HepG2 (cell line): ENCODE measurements around the gene MTSS2. TPM values are rescaled to one million over a fixed set of nuclear protein-coding genes. Genes with fewer than 3 reads are reported as not detected.
A peak's percentile ranks its signal among the peaks of the same experiment; 100 is the strongest.

Experiments used
- AHR ChIP-seq: IDR thresholded peaks from 2 replicates; pipeline ENCODE4 v1.6.1; 2018; ENCODE audit warnings: missing genetic modification reagents, missing compliant biosample characterization
- EP300 ChIP-seq, 3 experiments: sonication (generic) in 1 of 3; formaldehyde crosslinking in 1 of 3; IDR thresholded peaks; 2 replicates each; pipeline versions ENCODE4 v1.5.1 to v1.6.1; 2011 to 2020; ENCODE audit warnings: low read depth in 2 of 3, low read length in 2 of 3, borderline replicate concordance in 1 of 3, improper control_type of control experiment in 1 of 3, mild to moderate bottlenecking in 1 of 3, missing genetic modification reagents in 1 of 3, moderate library complexity in 1 of 3
- FOXC1 ChIP-seq: sonication (generic); formaldehyde crosslinking; IDR thresholded peaks from 2 replicates; pipeline ENCODE4 v1.8.0; 2022; ENCODE audit warnings: mild to moderate bottlenecking, missing genetic modification reagents, borderline replicate concordance
- HES4 ChIP-seq: sonication (generic); formaldehyde crosslinking; IDR thresholded peaks from 2 replicates; pipeline ENCODE4 v1.9.0; 2021; ENCODE audit warnings: mild to moderate bottlenecking, missing genetic modification reagents, borderline replicate concordance
- KLF9 ChIP-seq: IDR thresholded peaks from 2 replicates; pipeline ENCODE4 v1.6.1; 2016; ENCODE audit warnings: low read depth
- NBN ChIP-seq: fragments of 450-650 bp; conservative IDR thresholded peaks from 2 replicates; pipeline ENCODE4 v1.6.1; 2017
- PREB ChIP-seq: sonication (generic); formaldehyde crosslinking; IDR thresholded peaks from 2 replicates; pipeline ENCODE4 v1.4.0; 2020; ENCODE audit warnings: missing genetic modification reagents
- SIN3A ChIP-seq: IDR thresholded peaks from 2 replicates; pipeline ENCODE4 v1.6.1; 2011; ENCODE audit warnings: low read depth, mild to moderate bottlenecking, control low read depth, low read length, borderline replicate concordance
- SIX1 ChIP-seq: sonication (generic); formaldehyde crosslinking; IDR thresholded peaks from 2 replicates; pipeline ENCODE4 v1.4.0; 2020; ENCODE audit warnings: missing genetic modification reagents, borderline replicate concordance
- ZBTB7B ChIP-seq: sonication (generic); formaldehyde crosslinking; IDR thresholded peaks from 2 replicates; pipeline ENCODE4 v1.4.0; 2020; ENCODE audit warnings: missing genetic modification reagents
- ZMAT3 ChIP-seq: sonication (generic); formaldehyde crosslinking; conservative IDR thresholded peaks from 2 replicates; pipeline ENCODE4 v1.7.0; 2021; ENCODE audit warnings: missing genetic modification reagents
- ZNF224 ChIP-seq: sonication (generic); formaldehyde crosslinking; IDR thresholded peaks from 2 replicates; pipeline ENCODE4 v1.5.0; 2020; ENCODE audit warnings: mild to moderate bottlenecking, missing genetic modification reagents
- ZNF232 ChIP-seq: sonication (generic); formaldehyde crosslinking; IDR thresholded peaks from 2 replicates; pipeline ENCODE4 v1.4.0; 2020; ENCODE audit warnings: missing genetic modification reagents, borderline replicate concordance
- ZNF746 ChIP-seq: sonication (generic); formaldehyde crosslinking; IDR thresholded peaks from 2 replicates; pipeline ENCODE4 v1.8.0; 2022; ENCODE audit warnings: mild to moderate bottlenecking, missing genetic modification reagents
- ZNF776 ChIP-seq: sonication (generic); formaldehyde crosslinking; IDR thresholded peaks from 2 replicates; pipeline ENCODE4 v1.4.0; 2020; ENCODE audit warnings: mild to moderate bottlenecking, missing genetic modification reagents
- polyA plus RNA-seq, 8 experiments: library from polyadenylated mRNA; depleted of rRNA in 3 of 8; stranded (reverse) in 7 of 8; unstranded in 1 of 8; fragments of >200 nt; fragmentation: Illumina TruSeq in 4 of 8; extraction: Trizol in 4 of 8; gene quantifications; 2 replicates each; pipeline versions ENCODE4 v1.2.1 to v1.2.3, GENCODE V29; 2011 to 2016; ENCODE audit warnings: low read depth in 4 of 8, missing spikeins in 1 of 8, mixed read lengths in 1 of 8; ENCODE audit not compliant: insufficient read depth in 1 of 8
- total RNA-seq, 5 experiments: library from RNA; depleted of rRNA; stranded (reverse); fragments of >200 nt; fragmentation: Illumina TruSeq; extraction: Trizol; gene quantifications; 2 replicates each; pipeline ENCODE4 v1.2.3, GENCODE V29; 2016; ENCODE audit warnings: low read depth in 1 of 5
- TF ChIP-seq, protein P1 (sequence below): sonication (generic); formaldehyde crosslinking; IDR thresholded peaks from 2 replicates; pipeline ENCODE4 v1.5.0; 2020; ENCODE audit warnings: mild to moderate bottlenecking, missing genetic modification reagents, borderline replicate concordance
- TF ChIP-seq, protein P2 (sequence below): sonication (generic); formaldehyde crosslinking; IDR thresholded peaks from 2 replicates; pipeline ENCODE4; 2020; ENCODE audit warnings: missing genetic modification reagents, mild to moderate bottlenecking, borderline replicate concordance
- TF ChIP-seq, protein P3 (sequence below): sonication (generic); formaldehyde crosslinking; IDR thresholded peaks from 2 replicates; pipeline ENCODE4 v1.8.0; 2022; ENCODE audit warnings: missing genetic modification reagents, low read depth, mild to moderate bottlenecking, borderline replicate concordance

The MTSS2 gene
- total and polyA plus RNA-seq, 2 of the 13 experiments (the other 11 are each of a cell fraction or from before 2014, with no cell fraction given): 132 to 242 TPM

GRCh38 chr16:70689035-70689969, 3.4 kb upstream of the MTSS2 start (continued):
- TF ChIP-seq, protein P1, sequence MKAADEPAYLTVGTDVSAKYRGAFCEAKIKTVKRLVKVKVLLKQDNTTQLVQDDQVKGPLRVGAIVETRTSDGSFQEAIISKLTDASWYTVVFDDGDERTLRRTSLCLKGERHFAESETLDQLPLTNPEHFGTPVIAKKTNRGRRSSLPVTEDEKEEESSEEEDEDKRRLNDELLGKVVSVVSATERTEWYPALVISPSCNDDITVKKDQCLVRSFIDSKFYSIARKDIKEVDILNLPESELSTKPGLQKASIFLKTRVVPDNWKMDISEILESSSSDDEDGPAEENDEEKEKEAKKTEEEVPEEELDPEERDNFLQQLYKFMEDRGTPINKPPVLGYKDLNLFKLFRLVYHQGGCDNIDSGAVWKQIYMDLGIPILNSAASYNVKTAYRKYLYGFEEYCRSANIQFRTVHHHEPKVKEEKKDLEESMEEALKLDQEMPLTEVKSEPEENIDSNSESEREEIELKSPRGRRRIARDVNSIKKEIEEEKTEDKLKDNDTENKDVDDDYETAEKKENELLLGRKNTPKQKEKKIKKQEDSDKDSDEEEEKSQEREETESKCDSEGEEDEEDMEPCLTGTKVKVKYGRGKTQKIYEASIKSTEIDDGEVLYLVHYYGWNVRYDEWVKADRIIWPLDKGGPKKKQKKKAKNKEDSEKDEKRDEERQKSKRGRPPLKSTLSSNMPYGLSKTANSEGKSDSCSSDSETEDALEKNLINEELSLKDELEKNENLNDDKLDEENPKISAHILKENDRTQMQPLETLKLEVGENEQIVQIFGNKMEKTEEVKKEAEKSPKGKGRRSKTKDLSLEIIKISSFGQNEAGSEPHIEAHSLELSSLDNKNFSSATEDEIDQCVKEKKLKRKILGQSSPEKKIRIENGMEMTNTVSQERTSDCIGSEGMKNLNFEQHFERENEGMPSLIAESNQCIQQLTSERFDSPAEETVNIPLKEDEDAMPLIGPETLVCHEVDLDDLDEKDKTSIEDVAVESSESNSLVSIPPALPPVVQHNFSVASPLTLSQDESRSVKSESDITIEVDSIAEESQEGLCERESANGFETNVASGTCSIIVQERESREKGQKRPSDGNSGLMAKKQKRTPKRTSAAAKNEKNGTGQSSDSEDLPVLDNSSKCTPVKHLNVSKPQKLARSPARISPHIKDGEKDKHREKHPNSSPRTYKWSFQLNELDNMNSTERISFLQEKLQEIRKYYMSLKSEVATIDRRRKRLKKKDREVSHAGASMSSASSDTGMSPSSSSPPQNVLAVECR (CRISPR knock-in tag): peak; percentile 51; the same call in 1 of the 2 replicates
- TF ChIP-seq EP300 (IDR thresholded peaks at IDR 0.05; ENCODE audit: low read depth in 2 of 2, low read length in 2 of 2): peak in 1 of 2 experiments; percentile 65; a peak in 2 of 4 replicates
- TF ChIP-seq EP300 (CRISPR knock-in tag; IDR thresholded peaks at IDR 0.05; ENCODE audit: borderline replicate concordance): no peak; the same call in 1 of the 2 replicates
- TF ChIP-seq SIX1 (CRISPR knock-in tag): peak; percentile 51; the same call in 1 of the 2 replicates
- TF ChIP-seq, protein P2, sequence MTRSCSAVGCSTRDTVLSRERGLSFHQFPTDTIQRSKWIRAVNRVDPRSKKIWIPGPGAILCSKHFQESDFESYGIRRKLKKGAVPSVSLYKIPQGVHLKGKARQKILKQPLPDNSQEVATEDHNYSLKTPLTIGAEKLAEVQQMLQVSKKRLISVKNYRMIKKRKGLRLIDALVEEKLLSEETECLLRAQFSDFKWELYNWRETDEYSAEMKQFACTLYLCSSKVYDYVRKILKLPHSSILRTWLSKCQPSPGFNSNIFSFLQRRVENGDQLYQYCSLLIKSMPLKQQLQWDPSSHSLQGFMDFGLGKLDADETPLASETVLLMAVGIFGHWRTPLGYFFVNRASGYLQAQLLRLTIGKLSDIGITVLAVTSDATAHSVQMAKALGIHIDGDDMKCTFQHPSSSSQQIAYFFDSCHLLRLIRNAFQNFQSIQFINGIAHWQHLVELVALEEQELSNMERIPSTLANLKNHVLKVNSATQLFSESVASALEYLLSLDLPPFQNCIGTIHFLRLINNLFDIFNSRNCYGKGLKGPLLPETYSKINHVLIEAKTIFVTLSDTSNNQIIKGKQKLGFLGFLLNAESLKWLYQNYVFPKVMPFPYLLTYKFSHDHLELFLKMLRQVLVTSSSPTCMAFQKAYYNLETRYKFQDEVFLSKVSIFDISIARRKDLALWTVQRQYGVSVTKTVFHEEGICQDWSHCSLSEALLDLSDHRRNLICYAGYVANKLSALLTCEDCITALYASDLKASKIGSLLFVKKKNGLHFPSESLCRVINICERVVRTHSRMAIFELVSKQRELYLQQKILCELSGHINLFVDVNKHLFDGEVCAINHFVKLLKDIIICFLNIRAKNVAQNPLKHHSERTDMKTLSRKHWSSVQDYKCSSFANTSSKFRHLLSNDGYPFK (CRISPR knock-in tag): peak; percentile 38; the same call in 1 of the 2 replicates
- TF ChIP-seq ZBTB7B: peak; percentile 49; the same call in 1 of the 2 replicates
- 0 out of 2 replicates have a peak, but pooled peaks have one; percentile 14 for TF ChIP-seq FOXC1 (CRISPR knock-in tag)
- TF ChIP-seq SIN3A: no peak
- TF ChIP-seq PREB (CRISPR knock-in tag): no peak
- peak; percentile 58; the same call in 1 of the 2 replicates for TF ChIP-seq KLF9
- 0 out of 2 replicates have a peak, but pooled peaks have one; percentile 60 for TF ChIP-seq HES4
- TF ChIP-seq ZNF232: peak; percentile 41; the same call in 1 of the 2 replicates
- TF ChIP-seq AHR: no peak
- TF ChIP-seq, protein P3, sequence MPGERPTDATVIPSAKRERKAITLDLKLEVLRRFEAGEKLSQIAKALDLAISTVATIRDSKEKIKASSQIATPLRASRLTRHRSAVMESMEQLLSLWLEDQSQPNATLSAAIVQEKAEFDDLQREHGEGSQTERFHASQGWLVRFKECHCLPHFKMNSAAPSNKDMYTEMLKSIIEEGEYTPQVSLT: no peak
- 0 out of 2 replicates have a peak, but pooled peaks have one; percentile 61 for TF ChIP-seq ZMAT3
- no peak for TF ChIP-seq ZNF776 (CRISPR knock-in tag)
- TF ChIP-seq NBN: no peak
- TF ChIP-seq ZNF746 (CRISPR knock-in tag): peak; percentile 84; the same call in 1 of the 2 replicates
- no peak for TF ChIP-seq ZNF224 (CRISPR knock-in tag)
